GM23338 (cell line): ENCODE measurements around the gene CD84.

Experiments
- CREB1 ChIP-seq: fragments of 250-450 bp; sonication (Bioruptor Pico); IDR thresholded peaks from 2 replicates; pipeline ENCODE4 v1.5.0; 2020; ENCODE audit warnings: low read depth, mild to moderate bottlenecking, moderate library complexity
- CTCF ChIP-seq, 2 experiments: fragments of 200-600 bp in 1 of 2; sonication (generic) in 1 of 2; conservative IDR thresholded peaks; 2 replicates each; pipeline versions ENCODE4 v1.5.1 to v1.6.1; 2016 to 2017; ENCODE audit warnings: antibody characterized with exemption in 2 of 2, low read depth in 2 of 2, mild to moderate bottlenecking in 2 of 2, moderate library complexity in 1 of 2
- ETS1 ChIP-seq: IDR thresholded peaks from 2 replicates; pipeline ENCODE4 v1.6.1; 2016; ENCODE audit warnings: antibody characterized with exemption
- EZH2 ChIP-seq: fragments of 200-600 bp; sonication (generic); IDR thresholded peaks from one replicate; pipeline ENCODE4 v1.8.0; 2017; ENCODE audit warnings: antibody characterized with exemption, mild to moderate bottlenecking, low read depth; ENCODE audit not compliant: unreplicated experiment
- EZH2phosphoT487 ChIP-seq: fragments of 200-600 bp; sonication (generic); IDR thresholded peaks from one replicate; pipeline ENCODE4 v1.8.1; 2018; ENCODE audit warnings: antibody characterized with exemption; ENCODE audit not compliant: unreplicated experiment
- JUNB ChIP-seq: IDR thresholded peaks from one replicate; pipeline ENCODE4 v1.6.1; 2016; ENCODE audit warnings: antibody characterized with exemption; ENCODE audit not compliant: unreplicated experiment
- NANOG ChIP-seq: IDR thresholded peaks from 2 replicates; pipeline ENCODE4 v1.6.1; 2016; ENCODE audit warnings: antibody characterized with exemption, borderline replicate concordance
- POLR2AphosphoS5 ChIP-seq: IDR thresholded peaks from 2 replicates; pipeline ENCODE4 v1.6.1; 2016; ENCODE audit warnings: antibody characterized with exemption, low read depth
- REST ChIP-seq: IDR thresholded peaks from one replicate; pipeline ENCODE4 v1.6.1; 2018; ENCODE audit warnings: antibody characterized with exemption; ENCODE audit not compliant: unreplicated experiment
- STAT1 ChIP-seq: IDR thresholded peaks from one replicate; pipeline ENCODE4 v1.6.1; 2016; ENCODE audit warnings: antibody characterized with exemption; ENCODE audit not compliant: unreplicated experiment
- ZNF114 ChIP-seq: fragments of 250-450 bp; sonication (Bioruptor Pico); IDR thresholded peaks from 2 replicates; pipeline ENCODE4 v1.5.0; 2020; ENCODE audit warnings: mild to moderate bottlenecking, moderate library complexity
- ZNF331 ChIP-seq: fragments of 250-450 bp; sonication (Bioruptor Pico); IDR thresholded peaks from 2 replicates; pipeline ENCODE4 v1.5.0; 2020; ENCODE audit warnings: low read depth, mild to moderate bottlenecking, moderate library complexity

GRCh38 chr1:160542303-160542945 lies 36.9 kb downstream of the CD84 start:
- TF ChIP-seq EZH2 = no peak
- TF ChIP-seq REST = no peak
- TF ChIP-seq CTCF (conservative IDR thresholded peaks at IDR 0.05; ENCODE audit: low read depth in 2 of 2) = no peak
- TF ChIP-seq EZH2phosphoT487 = no peak
- TF ChIP-seq ETS1 = no peak
- TF ChIP-seq NANOG = no peak
- TF ChIP-seq POLR2AphosphoS5 = no peak
- no peak for TF ChIP-seq CREB1 (CRISPR knock-in tag)
- no peak for TF ChIP-seq JUNB
- no peak for TF ChIP-seq STAT1
- TF ChIP-seq ZNF114 (CRISPR knock-in tag) = no peak
- no peak for TF ChIP-seq ZNF331 (CRISPR knock-in tag)
